Renal cortex interstitium (tissue), 11 donors: Measurements from ENCODE around the gene ASPRV1. TPM values are rescaled to one million over a fixed set of nuclear protein-coding genes. Genes with fewer than 3 reads are reported as not detected.

Source experiments
- DNase-seq, 11 donors: peaks; one replicate each; pipeline ENCODE4 v3.0.0-alpha.2; 2013; ENCODE audit warnings: low read depth in 9 of 11, low spot score in 4 of 11; ENCODE audit errors: extremely low read depth in 1 of 11
- polyA plus RNA-seq, 3 donors: library from polyadenylated mRNA; unstranded; fragments of 120-200 nt; gene quantifications; one replicate each; pipeline ENCODE4 v1.2.1, GENCODE V29; 2013; ENCODE audit not compliant: insufficient read length in 3 of 3

ASPRV1 gene
- polyA plus RNA-seq, 3 donors, result 3.8 to 5.6 (median 4.7) TPM

GRCh38 chr2:69931832-69932595 is 29.4 kb downstream of the ASPRV1 start:
- DNase-seq, result no peak

GRCh38 chr2:69926849-69927515 is 34.4 kb downstream of the ASPRV1 start:
- DNase-seq, result no peak

DNA sequence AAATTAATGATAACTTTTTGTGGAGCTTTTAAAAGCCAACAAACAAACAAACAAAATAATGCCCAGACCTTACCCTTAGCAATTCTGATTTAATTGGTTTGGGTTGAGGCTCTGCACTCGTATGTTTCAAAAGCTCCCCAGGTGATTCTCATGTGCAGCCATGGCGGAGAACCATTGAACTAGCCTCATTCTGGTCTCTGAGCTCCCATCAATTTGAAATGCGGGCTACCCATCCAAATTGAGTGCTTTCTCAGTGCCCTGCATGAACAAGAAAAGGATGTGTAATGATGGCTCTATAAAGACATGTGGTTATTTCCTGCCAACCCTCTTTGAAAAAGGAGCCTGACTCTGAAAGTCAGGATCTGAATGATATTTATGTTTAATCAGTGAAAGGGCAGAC is 38.3 kb downstream of the ASPRV1 start:
- DNase-seq, result no peak

GRCh38 chr2:69918401-69918800 is 43.0 kb downstream of the ASPRV1 start:
- no peak for DNase-seq

GRCh38 chr2:69917852-69918251 is 43.6 kb downstream of the ASPRV1 start:
- DNase-seq, result no peak

GRCh38 chr2:69916106-69916505 is 45.3 kb downstream of the ASPRV1 start:
- no peak for DNase-seq

GRCh38 chr2:69914950-69915945 is 46.2 kb downstream of the ASPRV1 start, which contains the start of gene MXD1:
Gene MXD1 (plus strand): TSS chr2:69915109. CDS start chr2:69915331, 222 bp downstream.
- peak in 2 of 11 donors; percentile 13 to 20 for DNase-seq

- peak; percentile 97 to 100 (median 100) for DNase-seq
Measured at GRCh38 chr2:69914164-69914949, 47.1 kb downstream of the ASPRV1 start.

DNA sequence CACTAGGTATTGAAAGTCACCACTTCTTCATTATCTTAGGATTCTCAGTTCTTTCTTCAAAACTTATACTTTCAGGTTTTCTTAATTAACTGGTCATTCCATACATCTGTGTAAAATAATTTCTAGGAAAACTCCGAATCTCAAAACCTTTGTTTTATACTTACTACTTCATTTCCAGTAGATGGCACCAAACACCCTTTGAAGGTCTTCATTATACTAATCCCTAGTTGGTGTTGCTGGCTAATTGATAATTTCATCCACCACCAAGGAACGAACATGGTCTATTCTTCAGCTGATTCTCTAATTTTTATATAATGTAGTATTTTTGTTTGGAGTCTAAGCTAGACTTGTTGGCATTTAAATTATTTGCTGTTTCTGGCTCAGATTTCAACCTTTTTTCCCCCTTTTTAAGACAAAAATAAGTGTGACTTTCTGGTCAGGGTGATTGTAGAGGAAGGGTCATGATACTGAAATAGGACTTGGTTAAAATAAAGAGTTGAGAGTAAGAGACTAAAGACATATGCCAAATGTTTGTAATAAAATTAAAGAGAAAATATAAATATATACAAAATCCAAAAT is 49.4 kb downstream of the ASPRV1 start:
- DNase-seq, result peak in 6 of 11 donors; percentile 28 to 64 (median 50)

Other genes with a start within 250 kb of the ASPRV1 start
- 100 to 1,000 TPM; 217 to 275 (median 226) TPM for gene ANXA4, start 219.5 kb downstream of the ASPRV1 start, polyA plus RNA-seq
- 10 to 100 TPM; 28.7 to 38.4 (median 32.6) TPM for gene GMCL1, start 132.0 kb downstream of the ASPRV1 start, polyA plus RNA-seq
- gene SNRNP27, start 67.7 kb downstream of the ASPRV1 start, polyA plus RNA-seq, result 10 to 100 TPM; 62.6 to 73.7 (median 71.4) TPM
- gene MXD1, start 46.5 kb downstream of the ASPRV1 start, polyA plus RNA-seq, result 10 to 100 TPM; 11.7 to 16.1 (median 13.0) TPM
- 100 to 1,000 TPM; 255 to 338 (median 320) TPM for gene PCBP1, start 125.8 kb upstream of the ASPRV1 start, polyA plus RNA-seq
- 10 to 100 TPM; 14.9 to 18.3 (median 15.5) TPM for gene C2orf42, start 229.4 kb upstream of the ASPRV1 start, polyA plus RNA-seq